Testis (tissue), 3 donors: ENCODE data around the gene HYAL3. TPM values are rescaled to one million over a fixed set of nuclear protein-coding genes. Genes with fewer than 3 reads are reported as not detected.

Experiments
- DNase-seq: peaks from one replicate; pipeline ENCODE4 v3.0.0-alpha.2; 2019
- H3K27ac ChIP-seq, 2 donors: fragments of 200-600 bp; sonication (generic); one replicate each; pipeline ENCODE4 v1.5.1; 2019
- H3K27me3 ChIP-seq: fragments of 200-600 bp; sonication (generic); one replicate; pipeline ENCODE4 v1.5.1; 2019
- H3K36me3 ChIP-seq: fragments of 200-600 bp; sonication (generic); one replicate; pipeline ENCODE4 v1.5.1; 2017; ENCODE audit warnings: low read depth; ENCODE audit errors: missing control alignments
- H3K4me1 ChIP-seq: fragments of 200-600 bp; sonication (generic); one replicate; pipeline ENCODE4 v1.5.1; 2019
- H3K4me3 ChIP-seq, 2 donors: fragments of 200-600 bp; sonication (generic); one replicate each; pipeline ENCODE4 v1.5.1; 2017 to 2019
- H3K9me3 ChIP-seq: fragments of 200-600 bp; sonication (generic); one replicate; pipeline ENCODE4 v1.5.1; 2017
- POLR2A ChIP-seq: fragments of 450-650 bp; IDR thresholded peaks from one replicate; pipeline ENCODE4 v1.6.1; 2017; ENCODE audit warnings: antibody characterized with exemption, mild to moderate bottlenecking, moderate library complexity
- WGBS, 2 donors: methylation state at CpG; one replicate each; pipeline ENCODE4 v1.1.5; 2018; 5-methylcytosine and 5-hydroxymethylcytosine counted together
- intact Hi-C: fragments of 100-400 bp; cut with DNase I; formaldehyde crosslinking; loops from one replicate; pipeline ENCODE4 v1.15.1; 2023; ENCODE audit warnings: low total_unique reads
- polyA plus RNA-seq: library from polyadenylated mRNA; stranded (reverse); fragments of 350-450 nt; fragmentation: Illumina TruSeq; extraction: RNeasy Lipid Tissue Mini Kit (QIAGEN cat#74804); gene quantifications from one replicate; pipeline ENCODE4 v1.2.3, GENCODE V29; 2014; ENCODE audit warnings: low read depth, low replicate concordance; ENCODE audit not compliant: insufficient read depth
- total RNA-seq, 2 donors: library from RNA; depleted of rRNA; stranded (reverse); fragments of >200 nt; gene quantifications; one replicate each; pipeline ENCODE4 v1.2.3, GENCODE V29; 2016
- TF ChIP-seq, protein P1 (sequence below), 3 experiments: fragments of 450-650 bp in 2 of 3; fragments of 200-600 bp in 1 of 3; sonication (generic) in 1 of 3; IDR thresholded peaks; one replicate each; pipeline ENCODE4 v1.5.1; 2016 to 2019; ENCODE audit warnings: antibody characterized with exemption in 3 of 3, mild to moderate bottlenecking in 2 of 3, moderate library complexity in 1 of 3

The HYAL3 gene
- total and polyA plus RNA-seq, 3 donors from 2014 or later: 13.8 to 27.9 (median 25.2) TPM

- TF ChIP-seq, protein P1, sequence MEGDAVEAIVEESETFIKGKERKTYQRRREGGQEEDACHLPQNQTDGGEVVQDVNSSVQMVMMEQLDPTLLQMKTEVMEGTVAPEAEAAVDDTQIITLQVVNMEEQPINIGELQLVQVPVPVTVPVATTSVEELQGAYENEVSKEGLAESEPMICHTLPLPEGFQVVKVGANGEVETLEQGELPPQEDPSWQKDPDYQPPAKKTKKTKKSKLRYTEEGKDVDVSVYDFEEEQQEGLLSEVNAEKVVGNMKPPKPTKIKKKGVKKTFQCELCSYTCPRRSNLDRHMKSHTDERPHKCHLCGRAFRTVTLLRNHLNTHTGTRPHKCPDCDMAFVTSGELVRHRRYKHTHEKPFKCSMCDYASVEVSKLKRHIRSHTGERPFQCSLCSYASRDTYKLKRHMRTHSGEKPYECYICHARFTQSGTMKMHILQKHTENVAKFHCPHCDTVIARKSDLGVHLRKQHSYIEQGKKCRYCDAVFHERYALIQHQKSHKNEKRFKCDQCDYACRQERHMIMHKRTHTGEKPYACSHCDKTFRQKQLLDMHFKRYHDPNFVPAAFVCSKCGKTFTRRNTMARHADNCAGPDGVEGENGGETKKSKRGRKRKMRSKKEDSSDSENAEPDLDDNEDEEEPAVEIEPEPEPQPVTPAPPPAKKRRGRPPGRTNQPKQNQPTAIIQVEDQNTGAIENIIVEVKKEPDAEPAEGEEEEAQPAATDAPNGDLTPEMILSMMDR (IDR thresholded peaks at IDR 0.05): no peak
- TF ChIP-seq POLR2A: no peak
- Histone ChIP-seq H3K27ac (peak overlapping the region in 1 of 2 donors; percentile 96), H3K4me1 (peaks cover 41% of the 10 kb centered on the region), H3K27me3 (no peaks in the 10 kb centered on the region), H3K4me3 (no peak overlapping the region), H3K36me3 (no peaks in the 10 kb centered on the region), H3K9me3 (no peaks in the 10 kb centered on the region)
- no peak for DNase-seq
- intact Hi-C loops: loop anchor here (10.0 kb wide), 1 partner anchor 71 kb away; no protein-coding TSS in a partner anchor
- WGBS, 2 donors: 87 to 94% methylated on average over 10 to 11 of the region's 11 CpGs
These were observed 26.4 kb upstream of the HYAL3 start for GRCh38 chr3:50325497-50326181.

GRCh38 chr3:50325113-50325480 lies 25.9 kb upstream of the HYAL3 start:
- Histone ChIP-seq H3K4me3 (no peak overlapping the region), H3K27me3 (no peaks in the 10 kb centered on the region), H3K4me1 (peaks cover 46% of the 10 kb centered on the region), H3K27ac (peak overlapping the region in 1 of 2 donors; percentile 96), H3K36me3 (no peaks in the 10 kb centered on the region), H3K9me3 (no peaks in the 10 kb centered on the region)
- 87 to 90% methylated on average over 2 of the region's 2 CpGs for WGBS, 2 donors
- no peak for DNase-seq
- intact Hi-C loops: loop anchor here (10.0 kb wide), 1 partner anchor 70 kb away; no protein-coding TSS in a partner anchor
- no peak for TF ChIP-seq POLR2A
- TF ChIP-seq, protein P1 (IDR thresholded peaks at IDR 0.05): no peak

GRCh38 chr3:50324351-50325112 lies 25.3 kb upstream of the HYAL3 start:
- no peaks in the 10 kb centered on the region for H3K9me3 ChIP-seq
- H3K36me3 ChIP-seq: no peaks in the 10 kb centered on the region
- peak overlapping the region in 1 of 2 donors; percentile 96 for H3K27ac ChIP-seq
- 32 to 52% methylated on average over 2 to 4 of the region's 4 CpGs for WGBS, 2 donors
- peak; percentile 78 for DNase-seq
- no peaks in the 10 kb centered on the region for H3K27me3 ChIP-seq
- intact Hi-C loops: loop anchor here (10.0 kb wide), 1 partner anchor 70 kb away; no protein-coding TSS in a partner anchor
- H3K4me3 ChIP-seq: no peak overlapping the region
- H3K4me1 ChIP-seq: peaks cover 52% of the 10 kb centered on the region
- no peak for TF ChIP-seq POLR2A
- TF ChIP-seq, protein P1 (IDR thresholded peaks at IDR 0.05): peak; percentile 69 to 83 (median 77)

DNA sequence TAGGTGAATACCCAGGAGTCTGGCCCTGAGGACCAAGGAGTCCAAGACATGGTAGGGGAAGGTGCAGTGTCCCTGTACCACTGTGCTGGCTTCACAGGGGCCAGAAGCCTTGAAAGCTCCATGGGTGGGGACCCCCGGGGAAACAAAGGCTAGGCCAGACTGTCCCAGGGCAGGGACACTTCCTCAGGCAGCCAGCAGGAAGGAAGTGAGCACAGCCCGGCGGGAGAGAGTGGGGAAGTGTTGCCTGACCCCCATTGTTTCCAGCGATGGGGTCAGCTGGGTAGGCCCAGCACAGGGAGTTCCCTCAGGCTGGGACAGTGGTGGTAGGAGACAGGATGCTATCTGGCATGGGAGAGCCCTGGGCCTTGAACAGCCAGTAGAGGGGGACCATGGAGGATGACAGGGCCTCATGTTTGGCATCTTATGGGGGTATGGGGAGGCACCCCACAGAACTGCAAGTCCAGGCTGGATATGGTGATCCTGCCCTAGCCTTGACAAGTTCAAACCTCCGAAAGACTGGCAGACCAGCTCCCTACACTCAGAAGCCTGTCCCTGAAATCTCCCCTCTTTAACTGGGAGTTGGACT lies 24.5 kb upstream of the HYAL3 start:
- Histone ChIP-seq H3K36me3 (no peaks in the 10 kb centered on the region), H3K4me3 (no peak overlapping the region), H3K27me3 (no peaks in the 10 kb centered on the region), H3K27ac (peak overlapping the region in 1 of 2 donors; percentile 96), H3K4me1 (peaks cover 52% of the 10 kb centered on the region), H3K9me3 (no peaks in the 10 kb centered on the region)
- TF ChIP-seq, protein P1 (IDR thresholded peaks at IDR 0.05): no peak
- TF ChIP-seq POLR2A: no peak
- intact Hi-C loops: loop anchor here (10.0 kb wide), 1 partner anchor 69 kb away; no protein-coding TSS in a partner anchor
- WGBS, 2 donors: 56% methylated on average over 4 to 5 of the region's 5 CpGs
- DNase-seq: no peak
